ENCODE results near the gene EFNA2.
"Not testable (repeated sequence)": the region's sequence is repeated elsewhere in the genome, so short reads cannot be mapped to it uniquely, and the experiment has no call there.

The EFNA2 gene

DNA sequence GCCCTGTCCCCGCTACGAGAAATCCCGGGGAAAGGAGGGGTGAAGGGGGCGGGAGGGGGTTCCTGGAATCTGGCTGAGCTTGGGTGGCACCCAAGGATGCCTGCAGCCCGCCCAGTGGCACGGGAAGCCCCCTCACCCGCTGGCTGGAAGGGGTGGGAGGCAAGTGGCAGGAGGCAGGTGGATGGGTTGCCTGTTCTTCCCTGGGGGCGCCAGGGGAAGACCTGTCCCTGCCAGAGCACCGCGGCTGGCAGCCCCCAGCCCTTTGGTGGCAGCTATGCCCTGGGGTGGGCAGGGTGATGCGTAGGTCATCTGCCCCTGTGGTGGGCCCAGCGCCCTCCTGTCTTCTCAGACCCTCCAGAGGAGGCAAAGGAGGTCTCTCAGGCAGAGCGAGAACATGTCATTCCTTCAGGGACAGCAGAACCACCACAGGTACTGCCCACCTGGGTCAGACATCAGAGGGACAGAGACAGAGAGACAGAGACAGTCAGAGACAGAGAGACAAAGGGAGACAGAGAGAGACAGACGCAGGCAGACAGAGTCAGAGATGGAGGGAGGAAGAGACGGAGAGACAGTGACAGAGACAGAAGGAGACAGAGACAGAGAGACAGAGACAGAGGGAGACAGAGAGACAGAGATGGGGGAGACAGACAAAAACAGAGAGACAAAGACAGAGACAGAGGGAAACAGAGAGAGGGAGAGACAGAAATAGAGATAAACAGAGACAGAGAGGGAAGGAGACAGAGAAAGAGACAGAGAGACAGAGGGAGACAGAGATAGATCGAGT, 36.7 kb downstream of the EFNA2 start:
- no peak for DNase-seq

DNA sequence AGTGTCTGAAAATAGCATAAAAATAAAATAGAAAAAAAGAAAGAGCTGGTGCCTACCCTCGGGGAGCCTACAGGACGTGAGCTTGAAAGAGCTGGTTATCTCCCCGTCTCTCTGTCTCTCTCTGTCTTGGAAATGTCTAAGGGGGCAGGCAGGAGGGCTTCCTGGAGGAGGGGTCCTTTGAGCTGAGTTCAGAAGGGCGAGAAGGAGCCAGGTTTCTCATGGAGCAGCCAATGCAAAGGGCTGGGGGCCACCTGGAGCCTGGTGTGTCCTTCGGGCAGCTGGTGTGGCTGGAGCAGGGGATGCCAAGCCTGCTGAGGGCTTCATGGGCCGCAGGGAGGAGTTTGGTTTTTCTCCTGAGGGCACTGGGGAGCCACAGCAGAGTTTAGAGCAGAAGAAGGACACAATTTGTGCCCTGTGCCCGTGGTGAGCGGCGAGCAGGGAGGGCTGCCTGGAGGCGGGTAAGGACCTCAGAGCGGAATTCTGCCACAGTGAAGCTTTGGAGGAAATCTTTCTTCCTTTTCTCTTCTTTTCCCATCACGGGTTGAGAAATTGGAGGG, 38.7 kb downstream of the EFNA2 start:
- DNase-seq = no peak

GRCh38 chr19:1324806-1325567, 39.3 kb downstream of the EFNA2 start:
- no peak for DNase-seq

DNA sequence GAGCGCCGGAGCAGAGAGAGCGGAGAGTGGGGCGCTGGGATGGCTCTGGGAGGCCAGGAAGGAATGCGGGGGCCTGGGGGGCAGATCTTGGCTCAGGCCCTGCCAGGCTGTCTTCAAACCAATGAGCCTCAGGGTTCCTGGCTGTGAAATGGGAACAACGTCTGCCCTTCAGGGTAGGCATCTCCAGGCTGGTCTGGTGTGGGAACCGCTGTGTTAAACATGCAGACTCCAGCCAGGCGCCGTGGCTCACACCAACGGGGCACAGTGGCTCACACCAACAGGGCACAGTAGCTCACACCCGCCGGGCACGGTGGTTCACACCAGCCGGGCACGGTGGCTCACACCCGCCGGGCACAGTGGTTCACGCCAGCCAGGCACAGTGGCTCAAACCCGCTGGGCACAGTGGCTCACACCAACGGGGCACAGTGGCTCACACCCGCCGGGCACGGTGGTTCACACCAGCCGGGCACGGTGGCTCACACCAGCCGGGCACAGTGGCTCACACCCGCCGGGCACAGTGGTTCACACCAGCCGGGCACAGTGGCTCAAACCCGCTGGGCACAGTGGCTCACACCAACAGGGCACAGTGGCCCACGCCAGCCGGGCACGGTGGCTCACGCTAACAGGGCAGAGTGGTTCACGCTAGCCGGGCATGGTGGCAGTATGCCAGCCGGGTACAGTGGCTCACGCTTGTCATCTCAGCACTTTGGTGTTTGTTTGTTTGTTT, 40.1 kb downstream of the EFNA2 start:
- no peak for DNase-seq

DNA sequence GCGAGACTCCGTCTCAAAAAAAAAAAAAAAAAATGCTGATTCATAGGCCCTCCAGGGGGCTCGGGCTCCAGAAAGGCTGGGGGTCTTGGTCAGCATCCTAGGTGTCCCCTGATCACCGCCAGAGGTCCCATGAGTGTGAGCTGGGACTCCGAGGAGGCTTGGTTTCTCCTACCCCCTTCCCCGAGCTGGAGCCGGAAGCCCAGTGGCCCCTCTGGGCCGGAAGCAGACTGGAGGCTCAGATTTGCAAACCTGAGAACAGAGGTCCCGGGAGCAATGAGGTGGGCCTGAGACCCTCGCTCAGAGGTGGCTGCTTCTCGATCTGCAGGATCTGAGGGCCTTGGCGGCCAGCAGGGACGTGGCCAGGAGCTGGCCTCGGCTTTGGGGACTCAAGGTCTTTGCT, 41.5 kb downstream of the EFNA2 start:
- no peak for DNase-seq

- DNase-seq = not testable (repeated sequence)
Observed at GRCh38 chr19:1332208-1332607, 46.5 kb downstream of the EFNA2 start.

- DNase-seq = no peak
Observed at GRCh38 chr19:1336079-1336684, 50.5 kb downstream of the EFNA2 start.

DNA sequence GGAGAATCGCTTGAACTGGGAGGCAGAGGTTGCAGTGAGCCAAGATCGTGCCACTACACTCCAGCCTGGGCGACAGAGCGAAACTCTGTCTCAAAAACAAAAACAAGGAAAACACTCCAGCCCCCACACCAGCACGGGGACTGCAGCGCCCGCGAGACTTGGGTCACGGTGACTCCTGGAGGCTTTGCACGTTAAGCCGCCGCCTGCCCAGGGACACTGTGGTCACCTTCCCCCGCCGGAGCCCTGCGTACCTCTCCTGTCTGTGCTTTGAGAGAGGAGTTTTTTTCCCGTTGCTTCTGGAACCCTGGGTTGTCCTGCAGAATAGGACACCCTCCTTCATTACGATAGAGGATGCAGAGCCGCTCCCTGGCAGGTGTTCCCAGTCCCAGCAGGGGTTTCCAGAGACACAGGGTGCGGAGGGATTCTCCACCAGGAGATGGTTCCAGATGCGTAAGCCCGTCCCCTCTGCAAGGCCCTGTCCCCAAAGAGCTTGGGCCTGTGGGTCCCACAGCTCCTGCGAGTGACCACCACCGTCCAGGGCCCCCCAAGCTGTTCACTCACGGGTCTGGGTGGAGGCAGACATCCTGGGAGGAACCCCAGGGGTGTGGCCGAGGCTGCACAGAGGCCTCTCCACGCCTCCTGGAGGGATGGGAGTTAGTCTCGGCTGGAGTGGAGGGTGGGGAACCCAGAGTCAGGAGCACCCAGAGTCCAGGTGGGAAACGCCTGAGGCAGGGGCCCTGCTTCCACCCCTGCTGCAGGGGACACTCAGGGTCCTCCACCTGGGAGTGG, 55.2 kb downstream of the EFNA2 start:
- no peak for DNase-seq

GRCh38 chr19:1343041-1343440, 57.4 kb downstream of the EFNA2 start:
- no peak for DNase-seq

DNA sequence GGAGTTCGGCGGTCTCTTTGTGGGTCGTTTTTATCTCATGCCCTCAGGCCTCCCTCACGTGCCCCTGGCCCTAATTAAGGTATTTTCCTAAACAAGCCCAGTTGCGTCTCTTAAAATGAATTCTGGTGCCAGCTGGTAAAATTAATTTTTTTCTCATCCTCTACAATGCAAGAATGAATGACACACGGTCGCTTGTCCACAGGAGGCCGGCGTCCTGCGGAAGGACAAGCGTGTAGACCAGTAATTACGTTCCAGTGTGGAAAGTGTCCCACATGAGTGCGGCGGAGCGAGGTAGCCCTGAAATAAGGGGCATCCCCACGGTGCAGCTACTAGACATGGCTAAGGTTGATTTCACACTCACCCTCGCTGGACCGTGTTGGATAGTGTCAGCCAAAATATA, 63.5 kb downstream of the EFNA2 start:
- DNase-seq = no peak

GRCh38 chr19:1350867-1351266, 65.2 kb downstream of the EFNA2 start:
- DNase-seq = no peak
